Panc1 (cell line): ENCODE data around the gene ADGRB3.

Experiments used
- CTCF ChIP-seq: fragments of 450-650 bp; IDR thresholded peaks from 2 replicates; pipeline ENCODE4 v1.5.1; 2017; ENCODE audit warnings: mild to moderate bottlenecking
- POLR2AphosphoS5 ChIP-seq: IDR thresholded peaks from 2 replicates; pipeline ENCODE4 v1.6.1; 2012; ENCODE audit warnings: mild to moderate bottlenecking, low read depth, low read length, moderate library complexity
- SIN3A ChIP-seq: IDR thresholded peaks from 2 replicates; pipeline ENCODE4 v1.6.1; 2012; ENCODE audit warnings: low read depth, mild to moderate bottlenecking, low read length, moderate library complexity, borderline replicate concordance; ENCODE audit not compliant: insufficient read depth
- TF ChIP-seq, protein P1 (sequence below), 2 experiments: IDR thresholded peaks; 2 replicates each; pipeline ENCODE4 v1.6.1; 2011 to 2012; ENCODE audit warnings: low read depth in 2 of 2, control low read depth in 1 of 2, low read length in 1 of 2, mild to moderate bottlenecking in 1 of 2, moderate library complexity in 1 of 2; ENCODE audit not compliant: insufficient read depth in 1 of 2

- TF ChIP-seq CTCF (no peak), POLR2AphosphoS5 (no peak), SIN3A (no peak)
- TF ChIP-seq, protein P1, sequence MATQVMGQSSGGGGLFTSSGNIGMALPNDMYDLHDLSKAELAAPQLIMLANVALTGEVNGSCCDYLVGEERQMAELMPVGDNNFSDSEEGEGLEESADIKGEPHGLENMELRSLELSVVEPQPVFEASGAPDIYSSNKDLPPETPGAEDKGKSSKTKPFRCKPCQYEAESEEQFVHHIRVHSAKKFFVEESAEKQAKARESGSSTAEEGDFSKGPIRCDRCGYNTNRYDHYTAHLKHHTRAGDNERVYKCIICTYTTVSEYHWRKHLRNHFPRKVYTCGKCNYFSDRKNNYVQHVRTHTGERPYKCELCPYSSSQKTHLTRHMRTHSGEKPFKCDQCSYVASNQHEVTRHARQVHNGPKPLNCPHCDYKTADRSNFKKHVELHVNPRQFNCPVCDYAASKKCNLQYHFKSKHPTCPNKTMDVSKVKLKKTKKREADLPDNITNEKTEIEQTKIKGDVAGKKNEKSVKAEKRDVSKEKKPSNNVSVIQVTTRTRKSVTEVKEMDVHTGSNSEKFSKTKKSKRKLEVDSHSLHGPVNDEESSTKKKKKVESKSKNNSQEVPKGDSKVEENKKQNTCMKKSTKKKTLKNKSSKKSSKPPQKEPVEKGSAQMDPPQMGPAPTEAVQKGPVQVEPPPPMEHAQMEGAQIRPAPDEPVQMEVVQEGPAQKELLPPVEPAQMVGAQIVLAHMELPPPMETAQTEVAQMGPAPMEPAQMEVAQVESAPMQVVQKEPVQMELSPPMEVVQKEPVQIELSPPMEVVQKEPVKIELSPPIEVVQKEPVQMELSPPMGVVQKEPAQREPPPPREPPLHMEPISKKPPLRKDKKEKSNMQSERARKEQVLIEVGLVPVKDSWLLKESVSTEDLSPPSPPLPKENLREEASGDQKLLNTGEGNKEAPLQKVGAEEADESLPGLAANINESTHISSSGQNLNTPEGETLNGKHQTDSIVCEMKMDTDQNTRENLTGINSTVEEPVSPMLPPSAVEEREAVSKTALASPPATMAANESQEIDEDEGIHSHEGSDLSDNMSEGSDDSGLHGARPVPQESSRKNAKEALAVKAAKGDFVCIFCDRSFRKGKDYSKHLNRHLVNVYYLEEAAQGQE (IDR thresholded peaks at IDR 0.05; ENCODE audit: insufficient read depth in 1 of 2, low read depth in 2 of 2, low read length in 1 of 2), result no peak
Observed at GRCh38 chr6:68741501-68742386, 106.7 kb downstream of the ADGRB3 start.
